Measurements from ENCODE around the gene FOXM1.

FOXM1 gene

GRCh38 chr12:2860170-2860569 is 16.8 kb downstream of the FOXM1 start:
- DNase-seq (ENCODE audit: low read depth), result no peak
- TF ChIP-seq, protein P1, sequence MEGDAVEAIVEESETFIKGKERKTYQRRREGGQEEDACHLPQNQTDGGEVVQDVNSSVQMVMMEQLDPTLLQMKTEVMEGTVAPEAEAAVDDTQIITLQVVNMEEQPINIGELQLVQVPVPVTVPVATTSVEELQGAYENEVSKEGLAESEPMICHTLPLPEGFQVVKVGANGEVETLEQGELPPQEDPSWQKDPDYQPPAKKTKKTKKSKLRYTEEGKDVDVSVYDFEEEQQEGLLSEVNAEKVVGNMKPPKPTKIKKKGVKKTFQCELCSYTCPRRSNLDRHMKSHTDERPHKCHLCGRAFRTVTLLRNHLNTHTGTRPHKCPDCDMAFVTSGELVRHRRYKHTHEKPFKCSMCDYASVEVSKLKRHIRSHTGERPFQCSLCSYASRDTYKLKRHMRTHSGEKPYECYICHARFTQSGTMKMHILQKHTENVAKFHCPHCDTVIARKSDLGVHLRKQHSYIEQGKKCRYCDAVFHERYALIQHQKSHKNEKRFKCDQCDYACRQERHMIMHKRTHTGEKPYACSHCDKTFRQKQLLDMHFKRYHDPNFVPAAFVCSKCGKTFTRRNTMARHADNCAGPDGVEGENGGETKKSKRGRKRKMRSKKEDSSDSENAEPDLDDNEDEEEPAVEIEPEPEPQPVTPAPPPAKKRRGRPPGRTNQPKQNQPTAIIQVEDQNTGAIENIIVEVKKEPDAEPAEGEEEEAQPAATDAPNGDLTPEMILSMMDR (conservative IDR thresholded peaks at IDR 0.05; ENCODE audit: low read depth, low read length), result no peak
- H3K4me3 ChIP-seq (ENCODE audit: low read length), result no peak overlapping the region

DNA sequence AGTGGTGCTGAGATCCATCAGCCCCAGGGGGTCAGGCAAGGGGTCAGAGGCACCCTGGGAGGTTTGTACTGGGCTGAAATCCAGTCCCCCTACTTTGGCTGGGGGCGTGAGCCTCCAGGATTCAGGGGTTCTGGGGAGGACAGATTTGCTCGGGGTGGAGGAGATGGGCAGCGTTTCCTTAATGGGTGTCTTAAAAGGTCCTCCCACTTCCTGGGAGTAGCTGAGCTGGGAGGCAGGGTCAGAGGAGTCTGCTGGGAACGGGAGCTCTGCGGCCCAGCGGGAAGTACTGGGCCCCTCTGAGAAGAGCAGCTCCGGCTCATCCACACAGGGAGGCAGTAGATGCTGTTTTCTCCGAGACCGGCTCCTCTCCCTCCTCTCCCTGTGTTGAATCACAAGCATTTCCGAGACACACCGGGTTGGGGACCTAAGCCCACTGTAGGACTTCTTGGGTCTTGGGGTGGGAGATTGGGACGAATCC is 18.0 kb downstream of the FOXM1 start:
- no peak overlapping the region for H3K4me3 ChIP-seq (ENCODE audit: low read length)
- TF ChIP-seq, protein P1 (conservative IDR thresholded peaks at IDR 0.05; ENCODE audit: low read depth, low read length), result no peak
- no peak for DNase-seq (ENCODE audit: low read depth)

DNA sequence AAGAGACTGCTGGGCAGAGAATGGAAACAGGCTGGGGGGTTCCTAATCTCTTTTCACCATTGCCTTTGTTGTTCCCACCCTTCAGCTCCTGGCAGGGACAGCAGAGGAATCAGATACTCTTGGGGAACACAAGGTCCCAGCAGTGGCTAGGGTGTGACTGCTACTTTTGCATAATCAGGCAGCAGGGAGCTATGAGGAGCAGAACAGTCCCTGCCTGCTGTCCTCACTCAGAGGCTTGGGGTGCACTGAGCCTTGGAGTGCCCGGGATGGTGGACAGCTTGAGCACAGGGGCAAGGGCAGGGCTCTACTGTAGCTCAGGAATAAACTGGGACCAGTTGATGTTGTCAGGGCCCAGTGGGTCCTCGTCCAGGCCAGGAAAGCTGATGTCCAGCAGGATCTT is 18.6 kb downstream of the FOXM1 start:
- H3K4me3 ChIP-seq (ENCODE audit: low read length), result no peak overlapping the region
- DNase-seq (ENCODE audit: low read depth), result no peak
- TF ChIP-seq, protein P1 (conservative IDR thresholded peaks at IDR 0.05; ENCODE audit: low read depth, low read length), result no peak

GRCh38 chr12:2857576-2857975 is 19.4 kb downstream of the FOXM1 start:
- TF ChIP-seq, protein P1 (conservative IDR thresholded peaks at IDR 0.05; ENCODE audit: low read depth, low read length), result no peak
- no peak overlapping the region for H3K4me3 ChIP-seq (ENCODE audit: low read length)

GRCh38 chr12:2857021-2857431 is 19.9 kb downstream of the FOXM1 start, which contains the start of gene TEX52:
Gene TEX52, minus strand, starts transcription at chr12:2857039. Its CDS starts 13 bp downstream, at chr12:2857026.
- TF ChIP-seq, protein P1 (conservative IDR thresholded peaks at IDR 0.05; ENCODE audit: low read depth, low read length), result no peak
- DNase-seq (ENCODE audit: low read depth), result no peak
- no peak within 1 kb of the TSS for H3K4me3 ChIP-seq (ENCODE audit: low read length)

More at GRCh38 chr12:2857576-2857975, 19.4 kb downstream of the FOXM1 start:
- no peak for DNase-seq (ENCODE audit: low read depth)

- TF ChIP-seq, protein P1 (conservative IDR thresholded peaks at IDR 0.05; ENCODE audit: low read depth, low read length), result no peak
- DNase-seq (ENCODE audit: low read depth), result no peak
- H3K4me3 ChIP-seq (ENCODE audit: low read length), result no peak overlapping the region
These were observed 20.9 kb downstream of the FOXM1 start for GRCh38 chr12:2856051-2856450.

DNA sequence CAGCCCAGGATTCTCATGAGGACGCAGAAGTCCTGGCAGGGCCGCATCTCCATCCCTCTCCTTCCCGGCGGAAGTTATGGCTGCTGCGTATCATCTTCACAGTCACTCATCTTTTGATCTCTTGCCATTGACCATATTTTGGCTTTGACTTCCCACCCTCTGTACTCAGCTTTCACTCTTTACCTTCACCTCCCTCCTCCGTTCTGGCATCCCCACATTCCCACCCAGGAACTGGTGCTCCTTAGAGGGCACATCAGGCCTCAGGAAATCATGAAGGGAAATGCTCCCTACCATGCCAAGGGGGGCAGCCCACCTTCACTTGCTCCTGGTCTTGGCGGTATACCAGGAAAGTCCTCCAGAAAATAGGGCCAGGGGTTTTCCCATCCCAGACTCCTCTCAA is 21.4 kb downstream of the FOXM1 start:
- no peak for DNase-seq (ENCODE audit: low read depth)
- no peak overlapping the region for H3K4me3 ChIP-seq (ENCODE audit: low read length)
- TF ChIP-seq, protein P1 (conservative IDR thresholded peaks at IDR 0.05; ENCODE audit: low read depth, low read length), result no peak

All from retinal pigment epithelial cell (primary cell).